Mucosa of descending colon (tissue), 3 donors: Measurements from ENCODE around the gene CAMKK1. TPM values are rescaled to one million over a fixed set of nuclear protein-coding genes. Genes with fewer than 3 reads are reported as not detected.

ENCODE experiments used
- ATAC-seq: fragments of 200-7000 bp; cut with Tn5 transposase; one replicate; pipeline ENCODE4 v1.9.1; 2020; ENCODE audit warnings: mild to moderate bottlenecking, moderate library complexity
- DNase-seq, 3 donors: peaks; one replicate each; pipeline ENCODE4 v3.0.0-alpha.2; 2020
- H3K36me3 ChIP-seq: fragments of 200-600 bp; one replicate; pipeline ENCODE4 v1.8.0; 2021; ENCODE audit warnings: low read depth, mild to moderate bottlenecking
- H3K4me1 ChIP-seq: fragments of 200-600 bp; one replicate; pipeline ENCODE4 v1.8.0; 2021; ENCODE audit warnings: low read depth, mild to moderate bottlenecking
- H3K4me3 ChIP-seq: fragments of 200-600 bp; one replicate; pipeline ENCODE4 v1.8.0; 2021; ENCODE audit warnings: mild to moderate bottlenecking
- H3K9me3 ChIP-seq: fragments of 200-600 bp; one replicate; pipeline ENCODE4 v1.8.0; 2021; ENCODE audit warnings: mild to moderate bottlenecking
- intact Hi-C, 2 donors: fragments of 100-400 bp; cut with DNase I in 1 of 2; cut with micrococcal nuclease in 1 of 2; formaldehyde crosslinking; loops; one replicate each; pipeline versions ENCODE4 v1.11.0 to v1.11.1; 2022; cut with DNase I, micrococcal nuclease
- total RNA-seq, 3 donors: library from RNA; stranded (reverse); fragmentation: NEBNext Ultra II Directional in 2 of 3; extraction: Animal tissue kit (Norgen Biotek cat#: 25700) in 2 of 3; gene quantifications; one replicate each; pipeline versions ENCODE4 v1.2.1 to v1.2.4, GENCODE V29; 2021 to 2023
- TF ChIP-seq, protein P1 (sequence below): fragments of 200-600 bp; IDR thresholded peaks from one replicate; pipeline ENCODE4 v1.8.0; 2022; ENCODE audit warnings: antibody characterized with exemption, mild to moderate bottlenecking
- donor health status: DM: no; HTN: no; CAD: no; lungs with moderate emphysema.
- donor health status: DM: no; HTN: no; CAD: no.
- donor health status: DM: no; HTN: yes; CAD: no.

The CAMKK1 gene
- total RNA-seq, 3 donors from 2014 or later = 4.8 to 11.6 (median 6.2) TPM

DNA sequence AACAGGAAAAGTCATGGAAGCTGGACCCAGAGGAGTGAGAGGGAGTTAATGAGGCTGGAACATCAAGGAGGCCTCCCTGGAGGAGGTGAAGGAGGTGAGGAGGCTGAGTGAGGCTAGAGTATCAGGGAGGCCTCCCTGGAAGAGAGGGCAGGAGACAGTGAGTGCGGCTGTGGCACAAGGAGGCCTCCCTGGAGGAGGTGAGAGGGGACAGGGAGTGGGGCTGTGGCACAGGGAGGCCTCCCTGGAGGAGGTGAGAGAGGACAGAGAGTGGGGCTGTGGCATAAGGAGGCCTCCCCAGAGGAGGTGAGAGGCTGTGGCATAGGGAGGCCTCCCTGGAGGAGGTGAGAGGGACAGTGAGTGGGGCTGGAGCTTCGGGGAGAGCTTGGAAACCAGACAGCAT is 5.5 kb downstream of the CAMKK1 start:
- Histone ChIP-seq H3K4me3 (no peak overlapping the region), H3K36me3 (no peaks in the 10 kb centered on the region), H3K9me3 (no peaks in the 10 kb centered on the region), H3K4me1 (peaks cover 22% of the 10 kb centered on the region)
- intact Hi-C loops = no loop called here
- ATAC-seq = no peak
- no peak for DNase-seq
- TF ChIP-seq, protein P1, sequence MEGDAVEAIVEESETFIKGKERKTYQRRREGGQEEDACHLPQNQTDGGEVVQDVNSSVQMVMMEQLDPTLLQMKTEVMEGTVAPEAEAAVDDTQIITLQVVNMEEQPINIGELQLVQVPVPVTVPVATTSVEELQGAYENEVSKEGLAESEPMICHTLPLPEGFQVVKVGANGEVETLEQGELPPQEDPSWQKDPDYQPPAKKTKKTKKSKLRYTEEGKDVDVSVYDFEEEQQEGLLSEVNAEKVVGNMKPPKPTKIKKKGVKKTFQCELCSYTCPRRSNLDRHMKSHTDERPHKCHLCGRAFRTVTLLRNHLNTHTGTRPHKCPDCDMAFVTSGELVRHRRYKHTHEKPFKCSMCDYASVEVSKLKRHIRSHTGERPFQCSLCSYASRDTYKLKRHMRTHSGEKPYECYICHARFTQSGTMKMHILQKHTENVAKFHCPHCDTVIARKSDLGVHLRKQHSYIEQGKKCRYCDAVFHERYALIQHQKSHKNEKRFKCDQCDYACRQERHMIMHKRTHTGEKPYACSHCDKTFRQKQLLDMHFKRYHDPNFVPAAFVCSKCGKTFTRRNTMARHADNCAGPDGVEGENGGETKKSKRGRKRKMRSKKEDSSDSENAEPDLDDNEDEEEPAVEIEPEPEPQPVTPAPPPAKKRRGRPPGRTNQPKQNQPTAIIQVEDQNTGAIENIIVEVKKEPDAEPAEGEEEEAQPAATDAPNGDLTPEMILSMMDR = no peak

DNA sequence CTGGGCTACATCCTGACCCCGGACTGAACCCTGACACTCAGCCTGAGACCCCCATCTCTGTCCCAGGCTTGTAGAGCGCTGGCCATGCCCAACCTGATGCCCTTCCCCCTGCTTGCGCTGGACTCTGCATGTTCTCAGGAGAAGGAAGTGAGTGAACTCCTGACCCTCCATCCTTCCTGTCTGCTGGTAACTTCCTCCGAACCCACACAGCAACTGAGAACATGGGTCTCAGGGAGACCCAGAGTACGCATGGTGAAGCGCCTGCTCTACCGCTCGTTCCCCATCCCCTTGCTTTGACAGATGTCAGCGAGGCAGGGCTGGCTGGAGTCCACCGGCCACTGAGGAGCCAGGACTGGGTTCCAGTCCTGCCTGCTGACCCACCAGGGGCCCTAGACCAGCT is 6.1 kb downstream of the CAMKK1 start:
- DNase-seq (peak in 1 of 3 donors; percentile 54), ATAC-seq (peak; percentile 10)
- Histone ChIP-seq H3K4me3 (no peak overlapping the region), H3K9me3 (no peaks in the 10 kb centered on the region), H3K36me3 (no peaks in the 10 kb centered on the region), H3K4me1 (peaks cover 18% of the 10 kb centered on the region)
- TF ChIP-seq, protein P1 = no peak
- intact Hi-C loops = no loop called here

DNA sequence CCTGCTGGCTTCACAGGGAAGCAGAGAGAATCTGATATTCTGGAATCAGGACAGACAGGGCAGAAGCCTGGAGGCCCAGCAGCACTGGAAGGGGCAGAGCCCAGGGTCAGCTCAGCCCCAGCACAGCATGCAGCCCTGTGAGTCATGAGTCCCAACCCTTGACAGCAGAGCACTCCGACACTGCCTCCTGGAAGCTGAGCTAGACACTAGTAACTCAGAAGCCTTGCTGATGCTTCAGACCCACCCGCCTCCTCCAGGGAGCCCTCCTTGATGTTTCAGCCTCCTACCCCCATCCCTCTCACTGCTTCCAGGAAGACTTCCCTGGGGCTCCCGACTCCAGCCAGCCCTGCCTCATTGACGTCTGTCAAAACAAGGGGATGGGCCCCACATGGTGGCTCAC is 6.9 kb downstream of the CAMKK1 start:
- TF ChIP-seq, protein P1 = no peak
- Histone ChIP-seq H3K4me1 (peaks cover 14% of the 10 kb centered on the region), H3K36me3 (no peaks in the 10 kb centered on the region), H3K9me3 (no peaks in the 10 kb centered on the region), H3K4me3 (no peak overlapping the region)
- intact Hi-C loops = no loop called here
- ATAC-seq (no peak), DNase-seq (no peak)

DNA sequence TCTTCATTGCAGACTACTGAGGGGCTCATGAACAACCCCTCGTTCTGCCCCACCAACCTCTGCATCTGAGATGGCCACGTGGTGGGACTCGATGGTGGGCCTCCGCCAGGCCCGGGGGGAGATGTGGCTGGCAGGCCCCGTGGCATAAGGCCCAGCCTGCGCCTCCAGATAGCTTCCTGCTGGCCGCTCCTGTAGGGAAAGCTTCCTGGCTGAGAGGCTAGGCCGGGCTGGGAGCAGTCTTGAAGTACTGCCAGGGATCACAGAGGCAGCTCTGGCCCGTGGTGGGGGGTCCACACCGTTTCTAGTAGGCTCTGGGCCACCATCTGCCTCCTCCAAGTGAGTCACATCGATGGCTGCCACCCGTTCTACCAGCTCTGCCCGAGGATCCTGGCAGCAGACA is 7.6 kb downstream of the CAMKK1 start:
- H3K36me3 ChIP-seq = no peaks in the 10 kb centered on the region
- intact Hi-C loops = no loop called here
- DNase-seq (no peak), ATAC-seq (no peak)
- no peaks in the 10 kb centered on the region for H3K9me3 ChIP-seq
- TF ChIP-seq, protein P1 = no peak
- H3K4me1 ChIP-seq = peaks cover 14% of the 10 kb centered on the region
- no peak overlapping the region for H3K4me3 ChIP-seq

DNA sequence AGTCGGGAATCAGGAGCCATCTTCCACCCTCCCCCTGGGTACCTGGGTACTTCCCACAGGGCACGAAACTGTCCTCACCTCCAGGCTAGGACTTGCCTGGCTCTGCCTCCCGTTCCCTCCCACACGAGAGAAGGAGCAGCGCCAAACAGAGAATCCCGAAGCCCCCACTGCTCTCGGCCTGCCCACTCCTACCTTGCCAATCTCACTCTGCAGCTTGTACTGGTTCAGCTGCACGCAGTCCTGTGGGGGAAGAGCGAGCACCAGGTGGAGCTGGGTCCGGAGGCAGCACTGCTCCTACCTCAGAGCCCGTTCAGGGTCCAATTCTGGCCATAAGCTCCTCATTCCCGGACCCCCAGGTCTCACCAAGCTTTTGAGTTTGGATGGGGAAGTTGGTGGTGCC is 8.7 kb downstream of the CAMKK1 start:
- H3K4me1 ChIP-seq = peaks cover 17% of the 10 kb centered on the region
- ATAC-seq (no peak), DNase-seq (no peak)
- TF ChIP-seq, protein P1 = no peak
- no peak overlapping the region for H3K4me3 ChIP-seq
- no peaks in the 10 kb centered on the region for H3K36me3 ChIP-seq
- intact Hi-C loops = no loop called here
- H3K9me3 ChIP-seq = no peaks in the 10 kb centered on the region

DNA sequence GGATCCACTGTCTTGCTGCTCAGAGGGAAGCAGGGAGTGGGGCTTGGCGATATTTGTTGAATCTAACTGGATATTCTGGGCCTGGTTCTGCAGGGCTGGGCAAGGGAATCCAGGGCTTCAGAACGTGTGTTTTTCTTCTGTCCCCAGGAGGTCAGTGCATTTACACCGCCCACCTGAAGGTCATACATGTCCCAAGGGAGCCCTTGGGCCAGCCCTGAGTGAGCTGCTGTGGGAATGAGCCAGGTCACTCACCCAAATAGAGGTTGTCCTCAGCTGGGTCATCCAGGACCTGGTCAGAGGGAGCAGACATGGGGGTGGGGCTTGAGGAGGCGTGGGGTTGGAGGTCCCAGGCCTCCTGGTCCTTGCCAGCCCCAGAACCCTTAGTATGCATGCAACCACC is 10.6 kb downstream of the CAMKK1 start:
- ATAC-seq = no peak
- TF ChIP-seq, protein P1 = no peak
- no peaks in the 10 kb centered on the region for H3K36me3 ChIP-seq
- no peaks in the 10 kb centered on the region for H3K9me3 ChIP-seq
- intact Hi-C loops = no loop called here
- H3K4me1 ChIP-seq = peaks cover 3% of the 10 kb centered on the region
- H3K4me3 ChIP-seq = no peak overlapping the region
- no peak for DNase-seq
